ENCODE results near the gene TRABD2A. TPM values are rescaled to one million over a fixed set of nuclear protein-coding genes. Genes with fewer than 3 reads are reported as not detected.
A peak's percentile ranks its signal among the peaks of the same experiment; 100 is the strongest.

The TRABD2A gene
- total and polyA plus RNA-seq, 2 of the 13 experiments (the other 11 are each of a cell fraction or from before 2014, with no cell fraction given), result 0.15 TPM; not detected in 1

DNA sequence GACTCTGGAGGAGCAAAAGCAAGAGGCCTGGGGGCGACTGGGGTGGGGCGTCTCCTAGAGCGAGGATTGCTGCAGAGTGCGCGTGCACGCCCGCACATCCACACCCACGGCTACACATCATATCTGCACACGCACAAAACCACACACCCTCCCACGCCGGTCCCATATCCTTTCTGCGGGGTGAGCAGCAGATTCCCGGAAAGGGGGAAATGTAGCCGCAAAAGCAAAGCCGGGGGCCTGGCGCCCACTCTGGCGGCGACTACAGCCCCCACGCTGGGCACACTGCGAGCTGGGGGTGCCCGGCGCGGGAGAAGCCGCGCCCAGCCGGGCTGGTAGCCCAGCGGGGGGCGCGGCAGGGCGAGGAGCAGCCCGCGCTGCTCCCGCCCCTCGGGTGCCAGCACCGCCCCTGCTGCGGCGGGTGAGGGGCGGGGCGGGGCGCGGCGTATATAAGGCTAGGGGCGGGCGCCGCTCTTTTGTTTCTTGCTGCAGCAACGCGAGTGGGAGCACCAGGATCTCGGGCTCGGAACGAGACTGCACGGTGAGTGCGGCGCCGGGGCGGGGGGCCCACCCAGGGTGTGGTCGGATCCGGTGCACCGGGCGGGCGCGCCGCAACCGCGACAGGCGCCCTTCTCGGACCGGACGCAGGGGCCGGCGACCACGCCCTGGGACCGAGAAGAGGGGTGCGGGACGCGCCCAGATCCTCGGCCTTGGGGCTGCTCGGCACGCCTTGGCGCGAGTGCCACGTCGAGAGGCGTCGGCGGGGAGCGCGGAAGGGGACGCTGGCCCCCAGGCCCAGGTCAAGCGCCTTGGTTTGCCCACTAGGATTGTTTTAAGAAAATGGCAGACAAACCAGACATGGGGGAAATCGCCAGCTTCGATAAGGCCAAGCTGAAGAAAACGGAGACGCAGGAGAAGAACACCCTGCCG is 24.6 kb upstream of the TRABD2A start, which contains the start of gene TMSB10 (continued):
- TF ChIP-seq EEA1 (CRISPR knock-in tag; IDR thresholded peaks at IDR 0.05; ENCODE audit: borderline replicate concordance), result peak; percentile 87; the same call in 1 of the 2 replicates
- TF ChIP-seq, protein P1, sequence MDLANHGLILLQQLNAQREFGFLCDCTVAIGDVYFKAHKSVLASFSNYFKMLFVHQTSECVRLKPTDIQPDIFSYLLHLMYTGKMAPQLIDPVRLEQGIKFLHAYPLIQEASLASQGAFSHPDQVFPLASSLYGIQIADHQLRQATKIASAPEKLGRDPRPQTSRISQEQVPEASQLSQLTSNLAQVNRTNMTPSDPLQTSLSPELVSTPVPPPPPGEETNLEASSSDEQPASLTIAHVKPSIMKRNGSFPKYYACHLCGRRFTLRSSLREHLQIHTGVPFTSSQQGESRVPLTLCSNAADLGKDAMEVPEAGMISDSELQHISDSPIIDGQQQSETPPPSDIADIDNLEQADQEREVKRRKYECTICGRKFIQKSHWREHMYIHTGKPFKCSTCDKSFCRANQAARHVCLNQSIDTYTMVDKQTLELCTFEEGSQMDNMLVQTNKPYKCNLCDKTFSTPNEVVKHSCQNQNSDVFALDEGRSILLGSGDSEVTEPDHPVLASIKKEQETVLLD (CRISPR knock-in tag; IDR thresholded peaks at IDR 0.05; ENCODE audit: low read depth), result peak; percentile 92
- no peak for TF ChIP-seq SNRNP70 (IDR thresholded peaks at IDR 0.05; ENCODE audit: low read depth, low read length)
- peak; percentile 89 for TF ChIP-seq ZNF431 (CRISPR knock-in tag; IDR thresholded peaks at IDR 0.05; ENCODE audit: borderline replicate concordance, low read depth)
- TF ChIP-seq ZNF451 (CRISPR knock-in tag; IDR thresholded peaks at IDR 0.05), result peak; percentile 93
- TF ChIP-seq, protein P2, sequence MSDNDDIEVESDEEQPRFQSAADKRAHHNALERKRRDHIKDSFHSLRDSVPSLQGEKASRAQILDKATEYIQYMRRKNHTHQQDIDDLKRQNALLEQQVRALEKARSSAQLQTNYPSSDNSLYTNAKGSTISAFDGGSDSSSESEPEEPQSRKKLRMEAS (IDR thresholded peaks at IDR 0.05), result peak; percentile 77; the same call in 1 of the 2 replicates
- peak; percentile 89 for TF ChIP-seq ZNF777 (CRISPR knock-in tag; IDR thresholded peaks at IDR 0.05)
- TF ChIP-seq, protein P3, sequence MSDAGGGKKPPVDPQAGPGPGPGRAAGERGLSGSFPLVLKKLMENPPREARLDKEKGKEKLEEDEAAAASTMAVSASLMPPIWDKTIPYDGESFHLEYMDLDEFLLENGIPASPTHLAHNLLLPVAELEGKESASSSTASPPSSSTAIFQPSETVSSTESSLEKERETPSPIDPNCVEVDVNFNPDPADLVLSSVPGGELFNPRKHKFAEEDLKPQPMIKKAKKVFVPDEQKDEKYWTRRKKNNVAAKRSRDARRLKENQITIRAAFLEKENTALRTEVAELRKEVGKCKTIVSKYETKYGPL (CRISPR knock-in tag; IDR thresholded peaks at IDR 0.05), result peak; percentile 76; the same call in 1 of the 2 replicates
- TF ChIP-seq CC2D1A (CRISPR knock-in tag; IDR thresholded peaks at IDR 0.05), result no peak
- peak; percentile 96 for TF ChIP-seq TAF1 (CRISPR knock-in tag; IDR thresholded peaks at IDR 0.05)
- peak; percentile 71 for TF ChIP-seq HOXA9 (CRISPR knock-in tag; IDR thresholded peaks at IDR 0.05; ENCODE audit: borderline replicate concordance)
- TF ChIP-seq ZNF3 (CRISPR knock-in tag; IDR thresholded peaks at IDR 0.05), result no peak
- TF ChIP-seq MLLT10 (CRISPR knock-in tag; IDR thresholded peaks at IDR 0.05), result no peak
- TF ChIP-seq ZNF703 (CRISPR knock-in tag; IDR thresholded peaks at IDR 0.05; ENCODE audit: borderline replicate concordance), result no peak
- TF ChIP-seq, protein P4, sequence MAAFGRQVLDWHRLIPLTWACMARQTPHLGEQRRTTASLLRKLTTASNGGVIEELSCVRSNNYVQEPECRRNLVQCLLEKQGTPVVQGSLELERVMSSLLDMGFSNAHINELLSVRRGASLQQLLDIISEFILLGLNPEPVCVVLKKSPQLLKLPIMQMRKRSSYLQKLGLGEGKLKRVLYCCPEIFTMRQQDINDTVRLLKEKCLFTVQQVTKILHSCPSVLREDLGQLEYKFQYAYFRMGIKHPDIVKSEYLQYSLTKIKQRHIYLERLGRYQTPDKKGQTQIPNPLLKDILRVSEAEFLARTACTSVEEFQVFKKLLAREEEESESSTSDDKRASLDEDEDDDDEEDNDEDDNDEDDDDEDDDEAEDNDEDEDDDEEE (CRISPR knock-in tag; IDR thresholded peaks at IDR 0.05), result peak; percentile 77; the same call in 1 of the 2 replicates
- TF ChIP-seq, protein P5, sequence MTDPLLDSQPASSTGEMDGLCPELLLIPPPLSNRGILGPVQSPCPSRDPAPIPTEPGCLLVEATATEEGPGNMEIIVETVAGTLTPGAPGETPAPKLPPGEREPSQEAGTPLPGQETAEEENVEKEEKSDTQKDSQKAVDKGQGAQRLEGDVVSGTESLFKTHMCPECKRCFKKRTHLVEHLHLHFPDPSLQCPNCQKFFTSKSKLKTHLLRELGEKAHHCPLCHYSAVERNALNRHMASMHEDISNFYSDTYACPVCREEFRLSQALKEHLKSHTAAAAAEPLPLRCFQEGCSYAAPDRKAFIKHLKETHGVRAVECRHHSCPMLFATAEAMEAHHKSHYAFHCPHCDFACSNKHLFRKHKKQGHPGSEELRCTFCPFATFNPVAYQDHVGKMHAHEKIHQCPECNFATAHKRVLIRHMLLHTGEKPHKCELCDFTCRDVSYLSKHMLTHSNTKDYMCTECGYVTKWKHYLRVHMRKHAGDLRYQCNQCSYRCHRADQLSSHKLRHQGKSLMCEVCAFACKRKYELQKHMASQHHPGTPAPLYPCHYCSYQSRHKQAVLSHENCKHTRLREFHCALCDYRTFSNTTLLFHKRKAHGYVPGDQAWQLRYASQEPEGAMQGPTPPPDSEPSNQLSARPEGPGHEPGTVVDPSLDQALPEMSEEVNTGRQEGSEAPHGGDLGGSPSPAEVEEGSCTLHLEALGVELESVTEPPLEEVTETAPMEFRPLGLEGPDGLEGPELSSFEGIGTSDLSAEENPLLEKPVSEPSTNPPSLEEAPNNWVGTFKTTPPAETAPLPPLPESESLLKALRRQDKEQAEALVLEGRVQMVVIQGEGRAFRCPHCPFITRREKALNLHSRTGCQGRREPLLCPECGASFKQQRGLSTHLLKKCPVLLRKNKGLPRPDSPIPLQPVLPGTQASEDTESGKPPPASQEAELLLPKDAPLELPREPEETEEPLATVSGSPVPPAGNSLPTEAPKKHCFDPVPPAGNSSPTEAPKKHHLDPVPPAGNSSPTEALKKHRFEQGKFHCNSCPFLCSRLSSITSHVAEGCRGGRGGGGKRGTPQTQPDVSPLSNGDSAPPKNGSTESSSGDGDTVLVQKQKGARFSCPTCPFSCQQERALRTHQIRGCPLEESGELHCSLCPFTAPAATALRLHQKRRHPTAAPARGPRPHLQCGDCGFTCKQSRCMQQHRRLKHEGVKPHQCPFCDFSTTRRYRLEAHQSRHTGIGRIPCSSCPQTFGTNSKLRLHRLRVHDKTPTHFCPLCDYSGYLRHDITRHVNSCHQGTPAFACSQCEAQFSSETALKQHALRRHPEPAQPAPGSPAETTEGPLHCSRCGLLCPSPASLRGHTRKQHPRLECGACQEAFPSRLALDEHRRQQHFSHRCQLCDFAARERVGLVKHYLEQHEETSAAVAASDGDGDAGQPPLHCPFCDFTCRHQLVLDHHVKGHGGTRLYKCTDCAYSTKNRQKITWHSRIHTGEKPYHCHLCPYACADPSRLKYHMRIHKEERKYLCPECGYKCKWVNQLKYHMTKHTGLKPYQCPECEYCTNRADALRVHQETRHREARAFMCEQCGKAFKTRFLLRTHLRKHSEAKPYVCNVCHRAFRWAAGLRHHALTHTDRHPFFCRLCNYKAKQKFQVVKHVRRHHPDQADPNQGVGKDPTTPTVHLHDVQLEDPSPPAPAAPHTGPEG (CRISPR knock-in tag; IDR thresholded peaks at IDR 0.05), result peak; percentile 65; the same call in 1 of the 2 replicates
- TF ChIP-seq CBX1 (IDR thresholded peaks at IDR 0.05; ENCODE audit: low read depth), result no peak
- no peak for TF ChIP-seq ZNF207 (IDR thresholded peaks at IDR 0.05; ENCODE audit: borderline replicate concordance)
